MM.1S (cell line): ENCODE data around the gene AGTRAP.

Experiments
- DNase-seq: peaks from one replicate; pipeline ENCODE4 v3.0.0-alpha.2; 2015
- H2AFZ ChIP-seq: fragments of 300-600 bp; sonication (generic); 2 replicates; pipeline ENCODE4 v1.6.0; 2016; ENCODE audit warnings: antibody characterized with exemption, low read length
- H3F3A ChIP-seq: fragments of 300-600 bp; sonication (generic); 2 replicates; pipeline ENCODE4 v1.6.1; 2016; ENCODE audit warnings: mild to moderate bottlenecking, antibody characterized with exemption, low read length, moderate library complexity, mixed read lengths; ENCODE audit not compliant: insufficient read depth
- H3K27ac ChIP-seq: fragments of 300-600 bp; sonication (generic); 2 replicates; pipeline ENCODE4 v1.5.1; 2016; ENCODE audit warnings: mild to moderate bottlenecking, low read length
- H3K27me3 ChIP-seq: fragments of 300-600 bp; sonication (generic); replicated peaks from 2 replicates; pipeline ENCODE4 v1.6.0; 2016; ENCODE audit warnings: low read length; ENCODE audit not compliant: insufficient read depth
- H3K36me3 ChIP-seq: fragments of 300-600 bp; sonication (generic); replicated peaks from 2 replicates; pipeline ENCODE4 v1.6.1; 2016; ENCODE audit warnings: mild to moderate bottlenecking, low read length, mixed read lengths; ENCODE audit not compliant: insufficient read depth
- H3K4me1 ChIP-seq: fragments of 300-600 bp; sonication (generic); 2 replicates; pipeline ENCODE4 v1.6.1; 2016; ENCODE audit warnings: low read length, mixed read lengths
- H3K4me2 ChIP-seq: fragments of 300-600 bp; sonication (generic); 2 replicates; pipeline ENCODE4 v1.6.0; 2016; ENCODE audit warnings: low read depth, low read length
- H3K4me3 ChIP-seq: fragments of 300-600 bp; sonication (generic); 2 replicates; pipeline ENCODE4 v1.5.1; 2016; ENCODE audit warnings: low read length, mixed read lengths
- H3K79me2 ChIP-seq: fragments of 300-600 bp; sonication (generic); 2 replicates; pipeline ENCODE4 v1.6.1; 2016; ENCODE audit warnings: mixed run types, low read length, mixed read lengths
- H3K9ac ChIP-seq: fragments of 300-600 bp; sonication (generic); 2 replicates; pipeline ENCODE4 v1.6.1; 2016; ENCODE audit warnings: low read length, mixed read lengths
- H3K9me2 ChIP-seq: fragments of 300-600 bp; sonication (generic); replicated peaks from 2 replicates; pipeline ENCODE4 v1.6.1; 2016; ENCODE audit warnings: mild to moderate bottlenecking, low read length, mixed read lengths; ENCODE audit not compliant: insufficient read depth
- H3K9me3 ChIP-seq: fragments of 300-600 bp; sonication (generic); replicated peaks from 2 replicates; pipeline ENCODE4 v1.6.1; 2016; ENCODE audit warnings: mild to moderate bottlenecking, low read length, mixed read lengths; ENCODE audit not compliant: insufficient read depth
- H4K20me1 ChIP-seq: fragments of 300-600 bp; sonication (generic); 2 replicates; pipeline ENCODE4 v1.6.1; 2016; ENCODE audit warnings: mild to moderate bottlenecking, low read length, moderate library complexity, mixed read lengths; ENCODE audit not compliant: insufficient read depth
- EZH2 ChIP-seq: fragments of 300-600 bp; sonication (generic); optimal IDR thresholded peaks from 2 replicates; pipeline ENCODE3; 2017; ENCODE audit warnings: low read depth, mild to moderate bottlenecking, antibody characterized with exemption, low read length, mixed read lengths
- EZH2phosphoT487 ChIP-seq: fragments of 300-600 bp; sonication (generic); IDR thresholded peaks from 2 replicates; pipeline ENCODE4 v1.6.1; 2018; ENCODE audit warnings: antibody characterized with exemption, low read length
- TF ChIP-seq, protein P1 (sequence below): fragments of 300-600 bp; sonication (generic); IDR thresholded peaks from 2 replicates; pipeline ENCODE4 v1.5.1; 2016; ENCODE audit warnings: antibody characterized with exemption, low read length, mixed read lengths

The AGTRAP gene

DNA sequence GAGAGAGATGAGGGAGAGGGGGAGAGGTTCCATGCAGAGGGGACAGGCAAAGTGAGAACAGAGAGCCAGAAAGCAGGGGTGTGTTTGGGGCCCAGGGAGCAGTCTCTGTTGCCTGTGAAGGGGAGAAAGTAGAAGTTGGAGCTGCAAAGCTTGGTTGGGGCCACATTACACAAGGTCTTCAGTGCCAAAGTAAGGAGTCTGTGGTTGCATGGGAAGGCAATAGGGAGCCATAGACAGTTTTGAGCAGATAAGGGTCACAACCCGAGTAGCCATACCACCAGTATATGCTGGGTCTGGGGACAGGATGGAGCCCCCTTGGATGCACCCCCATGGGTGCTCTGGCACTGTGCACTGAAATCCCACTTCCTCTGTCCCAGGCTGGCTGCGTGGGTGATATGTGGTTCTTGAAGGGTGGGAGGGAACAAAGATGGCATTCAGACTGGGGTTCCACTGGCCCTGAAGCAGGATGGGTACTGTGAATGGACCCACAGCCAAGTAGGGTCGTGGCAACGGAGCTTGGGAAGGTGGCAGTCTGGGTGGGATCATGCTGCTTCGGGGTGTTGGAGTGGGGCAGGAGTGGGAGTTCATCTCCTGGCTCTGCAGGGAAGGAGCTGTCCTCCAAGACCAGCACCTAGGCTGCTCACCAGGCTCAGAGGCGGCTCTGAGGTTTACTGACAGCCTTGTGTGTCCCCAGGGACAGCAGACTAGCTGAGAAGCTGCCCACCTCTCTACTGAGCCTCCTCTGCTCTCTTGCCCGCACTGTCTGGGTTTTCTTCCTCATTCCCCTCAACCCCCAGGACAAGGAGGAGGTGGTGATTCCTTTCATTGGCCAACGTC is 32.4 kb upstream of the AGTRAP start:
- Histone ChIP-seq H3K4me1 (no peaks in the 10 kb centered on the region), H3K4me3 (no peak overlapping the region), H3K27me3 (peaks cover 89% of the 10 kb centered on the region), H3K79me2 (no peaks in the 10 kb centered on the region), H3K4me2 (no peak overlapping the region), H3F3A (no peaks in the 10 kb centered on the region), H3K9me2 (no peaks in the 10 kb centered on the region), H2AFZ (no peak overlapping the region), H4K20me1 (no peaks in the 10 kb centered on the region), H3K9me3 (no peaks in the 10 kb centered on the region), H3K9ac (no peak overlapping the region), H3K27ac (no peak overlapping the region), H3K36me3 (no peaks in the 10 kb centered on the region)
- TF ChIP-seq, protein P1, sequence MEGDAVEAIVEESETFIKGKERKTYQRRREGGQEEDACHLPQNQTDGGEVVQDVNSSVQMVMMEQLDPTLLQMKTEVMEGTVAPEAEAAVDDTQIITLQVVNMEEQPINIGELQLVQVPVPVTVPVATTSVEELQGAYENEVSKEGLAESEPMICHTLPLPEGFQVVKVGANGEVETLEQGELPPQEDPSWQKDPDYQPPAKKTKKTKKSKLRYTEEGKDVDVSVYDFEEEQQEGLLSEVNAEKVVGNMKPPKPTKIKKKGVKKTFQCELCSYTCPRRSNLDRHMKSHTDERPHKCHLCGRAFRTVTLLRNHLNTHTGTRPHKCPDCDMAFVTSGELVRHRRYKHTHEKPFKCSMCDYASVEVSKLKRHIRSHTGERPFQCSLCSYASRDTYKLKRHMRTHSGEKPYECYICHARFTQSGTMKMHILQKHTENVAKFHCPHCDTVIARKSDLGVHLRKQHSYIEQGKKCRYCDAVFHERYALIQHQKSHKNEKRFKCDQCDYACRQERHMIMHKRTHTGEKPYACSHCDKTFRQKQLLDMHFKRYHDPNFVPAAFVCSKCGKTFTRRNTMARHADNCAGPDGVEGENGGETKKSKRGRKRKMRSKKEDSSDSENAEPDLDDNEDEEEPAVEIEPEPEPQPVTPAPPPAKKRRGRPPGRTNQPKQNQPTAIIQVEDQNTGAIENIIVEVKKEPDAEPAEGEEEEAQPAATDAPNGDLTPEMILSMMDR: no peak
- TF ChIP-seq EZH2: no peak
- no peak for TF ChIP-seq EZH2phosphoT487
- no peak for DNase-seq

DNA sequence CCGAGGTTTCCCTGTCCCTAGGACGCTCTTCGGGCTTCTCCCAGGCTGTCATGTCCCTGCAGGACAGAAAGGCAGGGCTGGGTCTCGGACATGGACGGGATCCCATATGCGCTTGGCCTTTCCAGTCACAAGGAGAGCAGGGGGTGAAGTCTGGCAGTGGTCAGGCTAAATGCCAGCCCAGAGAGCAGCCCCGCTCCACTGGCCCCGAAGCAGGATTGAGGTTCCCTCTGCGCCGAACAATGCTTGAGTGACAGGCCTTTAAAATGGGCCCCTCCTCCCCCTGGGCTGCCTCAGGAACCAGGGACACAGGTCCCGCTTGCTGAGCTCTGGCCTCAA is 31.8 kb upstream of the AGTRAP start:
- no peaks in the 10 kb centered on the region for H3F3A ChIP-seq
- H3K9me2 ChIP-seq: no peaks in the 10 kb centered on the region
- no peak for TF ChIP-seq EZH2
- TF ChIP-seq, protein P1: no peak
- no peak for TF ChIP-seq EZH2phosphoT487
- no peaks in the 10 kb centered on the region for H4K20me1 ChIP-seq
- no peak overlapping the region for H3K4me2 ChIP-seq
- H3K4me3 ChIP-seq: no peak overlapping the region
- DNase-seq: no peak
- H3K79me2 ChIP-seq: no peaks in the 10 kb centered on the region
- no peak overlapping the region for H2AFZ ChIP-seq
- peaks cover 89% of the 10 kb centered on the region for H3K27me3 ChIP-seq
- no peaks in the 10 kb centered on the region for H3K9me3 ChIP-seq
- H3K27ac ChIP-seq: no peak overlapping the region
- H3K9ac ChIP-seq: no peak overlapping the region
- H3K36me3 ChIP-seq: no peaks in the 10 kb centered on the region
- no peaks in the 10 kb centered on the region for H3K4me1 ChIP-seq

DNA sequence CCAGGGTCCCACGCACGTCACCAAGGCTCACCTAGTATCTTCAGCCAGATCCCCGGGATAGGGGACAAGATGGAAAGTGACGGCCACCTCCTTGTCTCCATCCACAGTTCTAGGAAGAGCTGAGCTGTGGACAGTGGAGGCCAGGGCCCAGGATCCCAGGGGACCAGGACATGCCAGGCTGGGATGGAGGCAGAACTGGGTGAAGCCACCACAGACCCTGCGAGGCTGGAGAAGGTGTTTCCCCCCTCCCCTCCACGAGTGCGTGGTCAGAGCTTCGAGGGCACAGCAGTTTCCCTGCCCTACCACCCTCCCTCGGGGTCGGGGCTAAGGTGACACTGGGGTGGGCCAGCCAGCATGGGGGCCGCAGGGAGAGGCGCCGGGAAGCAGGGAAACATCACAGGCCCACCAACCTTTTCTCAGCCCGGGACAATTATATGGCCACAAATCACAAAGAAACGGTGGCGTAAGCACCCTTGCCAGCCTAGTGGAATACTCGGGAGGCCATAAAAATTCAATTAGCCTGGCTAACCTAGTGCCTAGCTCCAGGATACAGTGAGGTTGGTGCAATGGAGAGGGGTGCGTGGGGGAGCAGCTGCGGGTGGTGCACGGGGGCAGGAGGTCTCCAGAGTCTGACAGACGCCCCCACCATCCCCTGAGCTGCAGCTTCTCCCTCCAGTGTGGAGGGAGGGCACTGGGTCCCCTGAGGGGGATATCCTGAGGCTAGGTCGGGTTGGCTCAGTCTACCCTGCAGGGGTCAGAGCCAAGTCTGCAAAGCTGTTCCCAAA is 31.1 kb upstream of the AGTRAP start:
- Histone ChIP-seq H3K9me3 (no peaks in the 10 kb centered on the region), H2AFZ (no peak overlapping the region), H3K9ac (no peak overlapping the region), H4K20me1 (no peaks in the 10 kb centered on the region), H3F3A (no peaks in the 10 kb centered on the region), H3K4me1 (no peaks in the 10 kb centered on the region), H3K9me2 (no peaks in the 10 kb centered on the region), H3K27ac (no peak overlapping the region), H3K79me2 (no peaks in the 10 kb centered on the region), H3K4me3 (no peak overlapping the region), H3K4me2 (no peak overlapping the region), H3K27me3 (peaks cover 94% of the 10 kb centered on the region), H3K36me3 (no peaks in the 10 kb centered on the region)
- no peak for TF ChIP-seq EZH2phosphoT487
- TF ChIP-seq, protein P1: no peak
- TF ChIP-seq EZH2: no peak
- DNase-seq: no peak
